ENCODE results near the gene FGA.
"Not testable (repeated sequence)": the region's sequence is repeated elsewhere in the genome, so short reads cannot be mapped to it uniquely, and the experiment has no call there.

The FGA gene

DNA sequence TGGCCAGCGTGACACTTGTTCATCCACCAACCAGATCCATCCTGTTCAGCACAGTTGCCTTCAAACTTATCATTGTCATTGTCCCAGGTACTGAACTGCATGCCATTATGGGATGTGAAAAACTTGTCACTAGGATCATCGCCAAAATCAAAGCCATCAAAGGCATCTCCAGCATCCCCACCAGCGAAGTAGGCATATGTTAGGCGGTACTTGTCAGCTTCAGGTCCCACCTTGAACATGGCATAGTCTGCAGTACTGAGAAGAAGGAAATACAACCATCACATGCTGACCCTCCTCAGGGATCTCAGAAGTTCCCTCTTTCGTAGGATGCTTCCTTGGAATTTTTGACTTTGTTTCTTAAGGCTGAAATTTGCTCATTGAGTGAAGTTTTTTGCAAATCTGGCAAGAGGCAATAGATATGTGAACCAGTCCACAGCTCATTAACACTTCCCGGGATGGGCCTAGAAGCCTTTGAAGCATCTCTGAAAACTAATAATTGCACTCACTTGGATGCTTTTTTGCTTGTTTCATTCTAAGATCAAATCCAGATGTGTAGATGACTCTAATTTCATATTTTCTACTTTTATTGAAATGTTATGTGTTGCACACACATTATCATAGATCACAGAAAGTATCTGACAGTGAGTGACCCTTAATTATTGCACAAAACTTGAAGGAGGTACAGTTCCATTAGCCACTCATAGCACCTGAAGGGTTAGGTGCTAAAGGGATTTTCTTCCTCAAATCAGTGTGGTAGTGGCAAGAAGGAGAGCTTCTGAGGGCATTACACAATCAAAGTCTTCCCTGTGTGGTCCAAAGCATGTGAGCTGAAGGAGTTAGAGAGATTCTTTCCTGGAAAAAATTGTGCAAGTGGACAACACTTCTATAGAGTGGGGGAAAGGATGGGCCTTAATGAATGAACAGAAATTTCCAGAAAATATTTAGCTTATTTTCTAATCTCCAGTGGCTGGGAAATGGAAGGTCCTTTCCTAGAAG is 16.5 kb upstream of the FGA start:
- DNase-seq (ENCODE audit: low spot score) = no peak

DNA sequence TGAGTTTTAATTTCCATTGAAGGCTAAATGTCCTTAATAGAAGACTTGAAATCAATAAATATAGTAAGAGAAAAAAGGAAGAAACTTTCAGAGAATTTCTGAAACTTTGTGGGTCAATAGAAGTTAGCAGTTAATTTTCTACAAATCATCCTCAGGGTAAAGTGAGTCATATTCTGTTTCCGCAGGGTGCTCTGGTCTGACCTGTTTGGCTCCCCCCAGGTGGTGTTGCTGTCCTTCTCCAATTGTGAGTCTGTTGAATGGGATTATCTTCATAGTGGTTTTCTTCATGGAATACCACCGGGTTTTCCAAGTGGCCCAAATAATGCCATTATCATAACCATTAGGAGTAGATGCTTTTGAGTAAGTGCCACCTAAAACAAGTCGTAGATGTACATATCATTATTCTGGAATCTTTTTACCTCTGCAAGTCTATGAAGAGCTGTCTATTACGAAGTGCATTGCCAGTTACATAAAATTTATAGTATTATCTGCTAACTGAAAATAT is 14.2 kb upstream of the FGA start:
- no peak for DNase-seq (ENCODE audit: low spot score)

DNA sequence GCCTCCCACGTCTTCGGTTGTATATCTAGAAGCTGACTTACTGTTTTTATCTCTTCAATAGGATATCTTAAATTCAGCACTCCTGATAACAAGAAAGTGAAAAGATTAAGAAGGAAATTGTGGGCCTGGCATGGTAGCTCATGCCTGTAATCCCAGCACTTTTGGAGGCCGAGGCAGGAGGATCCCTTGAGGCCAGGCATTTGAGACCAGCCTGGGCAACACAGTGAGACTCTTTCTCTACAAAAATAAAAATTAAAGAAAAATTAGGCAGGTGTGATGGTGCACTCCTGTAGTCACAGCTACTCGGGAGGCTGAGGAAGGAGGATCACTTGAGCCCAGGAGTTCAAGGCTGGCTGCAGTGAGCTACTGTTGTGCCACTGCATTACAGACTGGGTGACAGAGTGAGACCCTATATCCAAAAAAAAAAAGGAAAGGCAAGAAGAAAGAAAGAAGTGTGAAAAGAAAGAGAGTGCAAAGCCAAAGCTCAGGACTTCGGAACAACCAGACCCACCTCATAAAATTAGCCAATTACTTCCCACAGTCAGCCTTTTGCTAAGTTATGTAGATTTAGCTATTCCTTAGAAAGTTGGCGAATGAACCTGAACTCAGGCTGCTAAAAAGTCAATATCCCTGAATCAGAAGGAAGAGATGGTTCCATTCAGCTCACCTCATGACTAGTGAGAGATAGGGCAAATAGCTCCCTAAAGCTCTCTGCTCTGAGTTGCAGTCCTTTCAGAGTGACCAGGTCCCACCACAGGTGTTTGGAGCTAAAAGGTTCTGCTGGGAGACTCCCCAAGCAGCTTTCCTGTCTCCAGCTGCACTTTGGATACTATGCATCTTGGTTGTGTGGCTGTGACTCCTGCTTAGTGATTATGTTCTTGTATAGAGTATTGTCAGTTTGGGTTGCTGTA is 12.7 kb upstream of the FGA start:
- DNase-seq (ENCODE audit: low spot score) = no peak

DNA sequence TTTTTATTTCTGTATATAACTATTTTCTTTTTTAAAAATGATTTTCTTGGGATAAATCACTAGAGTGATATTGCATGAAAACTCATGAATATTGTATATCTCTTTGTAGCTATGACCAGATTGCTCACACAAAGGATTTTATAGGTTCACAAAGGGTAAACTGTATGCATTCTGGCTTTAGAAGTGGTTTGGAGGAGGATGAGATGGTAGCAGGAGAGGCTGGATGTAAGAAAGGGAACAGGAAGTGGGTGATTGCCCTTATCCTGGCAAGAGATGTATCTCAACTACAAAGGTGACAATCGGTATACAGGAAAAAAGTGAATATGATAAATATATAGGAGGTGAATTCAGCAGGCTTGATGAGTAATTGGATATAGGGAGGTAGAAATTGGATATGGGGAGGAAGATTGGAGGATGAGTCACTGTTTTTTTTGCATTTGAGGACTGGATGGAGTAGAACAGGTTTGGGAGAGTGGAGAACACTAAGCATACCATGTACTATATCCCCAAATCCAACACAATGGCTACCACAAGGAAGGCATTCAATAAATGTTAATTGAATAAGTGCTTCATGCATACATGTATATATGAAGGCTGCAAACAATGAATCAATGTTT is 12.0 kb upstream of the FGA start:
- no peak for DNase-seq (ENCODE audit: low spot score)

DNA sequence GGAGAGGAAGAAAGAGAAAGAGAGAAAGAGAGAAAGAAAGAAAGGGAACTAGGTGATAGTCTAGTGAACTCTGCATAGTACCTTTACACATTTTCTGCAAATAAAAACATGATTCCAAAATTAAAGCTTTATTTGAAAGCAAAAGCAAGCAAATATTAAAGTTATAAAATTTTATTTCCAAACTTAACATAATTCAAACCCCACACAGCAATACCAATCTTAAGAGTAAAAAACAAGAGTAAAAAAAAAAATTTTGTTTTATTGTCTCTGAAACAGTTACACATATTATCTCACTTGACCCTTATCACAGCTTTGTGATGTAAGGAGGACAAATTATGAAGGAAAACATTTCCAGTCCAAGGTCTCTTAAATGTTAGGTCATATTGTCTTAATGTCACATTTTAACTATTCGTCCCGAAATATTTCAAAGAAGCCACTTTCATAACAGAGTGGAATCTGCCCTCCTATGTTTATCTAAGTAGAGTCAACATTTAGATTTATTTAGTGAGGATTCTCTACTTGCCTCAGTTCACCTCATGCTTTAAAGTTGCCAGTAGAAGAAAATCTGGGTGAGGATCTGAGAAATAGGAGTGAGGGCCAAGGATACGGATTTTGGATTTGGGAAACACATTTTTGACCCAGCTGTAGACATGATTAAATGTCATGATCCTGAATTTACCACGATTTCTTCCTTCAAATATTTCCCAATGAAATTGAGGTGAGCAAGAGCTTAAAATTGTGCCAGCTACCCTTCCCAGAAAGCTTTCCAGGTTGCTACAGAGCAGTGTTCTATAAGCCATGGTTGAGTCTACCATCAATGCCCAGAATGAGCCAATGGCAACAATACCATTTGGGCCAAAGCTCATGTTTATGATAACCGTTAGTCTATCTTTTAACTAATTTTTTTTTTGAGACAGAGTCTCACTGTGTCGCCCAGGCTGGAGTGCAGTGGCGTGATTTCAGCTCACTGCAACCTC is 7.5 kb upstream of the FGA start:
- DNase-seq (ENCODE audit: low spot score) = no peak

DNA sequence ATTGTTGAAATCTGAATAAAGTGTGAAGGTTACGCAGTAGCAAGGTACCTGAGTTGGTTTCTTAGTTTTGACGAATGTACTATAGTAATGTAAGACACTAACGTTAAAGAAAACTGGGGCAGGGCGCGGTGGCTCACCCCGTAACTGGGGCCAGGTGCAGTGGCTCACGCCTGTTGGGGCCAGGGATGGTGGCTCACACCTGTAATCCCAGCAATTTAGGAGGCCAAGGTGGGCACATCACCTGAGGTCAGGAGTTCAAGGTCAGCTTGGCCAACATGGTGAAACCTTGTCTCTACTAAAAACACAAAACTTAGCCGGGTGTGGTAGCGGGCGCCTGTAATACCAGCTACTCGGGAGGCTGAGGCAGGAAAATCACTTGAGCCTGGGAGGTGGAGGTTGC is 6.7 kb upstream of the FGA start:
- not testable (repeated sequence) for DNase-seq (ENCODE audit: low spot score)

DNA sequence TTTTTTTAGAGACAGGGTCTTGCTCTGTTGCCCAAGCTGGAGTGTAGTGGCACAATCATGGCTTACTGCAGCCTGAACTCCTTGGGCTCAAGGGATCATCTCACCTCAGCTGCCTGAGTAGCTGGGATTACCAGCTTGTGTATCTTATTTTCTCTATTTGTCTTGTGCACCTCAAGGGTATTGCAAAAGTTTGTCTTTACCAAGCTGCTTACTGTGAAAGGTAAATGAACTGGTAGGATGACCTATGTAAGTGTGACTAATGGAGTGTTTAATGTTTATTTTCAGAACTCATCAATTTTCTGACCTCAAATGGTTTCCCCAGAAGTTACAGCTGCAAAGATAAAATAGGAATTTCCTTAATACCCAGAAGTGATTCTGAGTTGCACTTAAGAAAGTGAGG is 5.3 kb upstream of the FGA start:
- no peak for DNase-seq (ENCODE audit: low spot score)

DNA sequence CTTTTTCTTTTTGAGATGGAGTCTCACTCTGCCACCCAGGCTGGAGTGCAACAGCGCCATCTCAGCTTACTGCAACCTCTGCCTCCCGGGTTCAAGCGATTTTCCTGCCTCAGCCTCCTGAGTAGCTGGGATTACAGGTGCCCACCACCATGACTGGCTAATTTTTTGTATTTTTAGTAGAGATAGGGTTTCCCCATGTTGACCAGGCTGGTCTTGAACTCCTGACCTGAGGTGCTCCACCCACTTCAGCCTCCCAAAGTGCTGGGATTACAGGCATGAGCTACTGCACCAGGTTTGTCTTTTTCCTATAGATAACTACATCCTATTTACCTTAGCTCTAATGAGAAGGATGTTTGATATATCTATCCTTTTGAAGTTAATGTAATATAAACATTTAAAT is 3.8 kb upstream of the FGA start:
- not testable (repeated sequence) for DNase-seq (ENCODE audit: low spot score)

DNA sequence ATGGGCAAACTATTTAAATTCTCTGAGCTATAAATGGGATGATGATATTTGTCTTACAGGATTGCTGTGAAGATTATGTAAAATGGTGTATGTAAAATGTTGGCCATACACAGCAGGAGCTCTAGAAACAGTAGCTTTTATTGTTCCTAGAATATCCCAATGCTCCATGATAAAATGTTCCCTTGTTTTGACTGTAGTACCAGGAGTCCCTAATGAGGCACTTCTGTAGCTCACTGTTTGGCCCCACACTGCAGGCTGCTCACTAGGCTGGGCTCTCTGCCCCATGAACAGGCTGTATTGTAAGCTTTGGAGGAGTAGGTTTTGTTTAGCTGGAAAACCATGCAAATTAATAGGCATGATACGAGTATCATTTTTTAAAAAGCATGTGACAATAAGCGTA is 3.3 kb upstream of the FGA start:
- DNase-seq (ENCODE audit: low spot score) = no peak

DNA sequence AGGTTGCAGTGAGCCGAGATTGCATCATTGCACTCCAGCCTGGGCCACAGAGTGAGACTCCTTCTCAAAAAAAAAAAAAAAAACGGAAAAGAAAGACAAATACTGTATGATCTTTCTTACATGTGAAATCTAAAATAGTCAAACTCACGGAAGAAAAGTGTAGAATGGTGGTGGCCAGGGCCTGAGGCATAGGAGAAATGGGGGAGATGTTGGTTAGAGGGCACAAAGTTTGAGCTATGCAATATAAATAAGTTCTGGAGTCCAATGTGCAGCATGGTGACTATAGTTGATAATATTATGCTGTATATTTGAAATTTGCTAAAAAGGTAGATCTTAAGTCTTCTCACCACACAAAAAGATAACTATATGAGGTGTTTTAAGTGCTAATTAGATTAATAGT is 1.3 kb upstream of the FGA start:
- DNase-seq (ENCODE audit: low spot score) = no peak

DNA sequence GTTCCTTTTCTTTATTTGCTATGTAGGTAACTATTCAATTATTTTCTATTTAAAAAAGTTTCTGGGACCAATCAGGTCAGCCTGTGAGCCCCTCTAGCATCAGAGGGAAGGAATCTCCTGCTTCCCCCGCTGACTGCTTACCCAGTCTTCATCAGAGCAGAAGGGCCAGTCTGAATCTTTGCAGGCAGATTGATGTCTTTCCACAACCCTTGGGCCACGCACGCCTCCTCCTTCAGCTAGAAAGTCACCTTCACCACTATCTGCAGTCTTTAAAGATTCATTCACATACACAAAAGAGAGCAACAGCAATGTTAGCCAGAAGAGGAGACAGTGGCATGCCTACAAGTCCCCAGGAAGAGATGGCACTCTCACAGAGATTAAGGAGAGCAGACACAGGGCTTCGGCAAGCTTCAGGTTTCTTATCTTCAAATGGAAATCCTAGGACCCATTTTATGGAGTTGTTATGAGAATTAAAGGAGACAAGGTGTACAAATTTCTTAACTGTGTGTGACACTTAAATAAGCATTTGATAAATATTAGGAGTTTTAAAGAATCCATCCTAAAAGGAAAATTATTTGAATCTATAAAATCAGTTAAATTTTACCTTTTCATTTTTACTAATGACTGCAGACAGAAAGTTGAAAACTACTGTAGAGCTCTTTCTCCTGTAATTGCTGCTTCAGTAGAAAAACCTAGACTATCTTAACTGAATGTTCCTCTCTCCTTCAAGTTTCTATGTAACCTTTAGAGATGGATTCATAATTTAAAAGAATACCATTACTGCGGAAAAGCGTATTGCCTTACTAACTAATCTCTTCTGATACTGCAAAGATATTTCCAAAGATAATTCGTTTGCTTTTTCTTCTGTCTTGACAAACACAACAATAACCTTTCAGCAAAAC is 995 bp downstream of the FGA start:
- DNase-seq (ENCODE audit: low spot score) = no peak

DNA sequence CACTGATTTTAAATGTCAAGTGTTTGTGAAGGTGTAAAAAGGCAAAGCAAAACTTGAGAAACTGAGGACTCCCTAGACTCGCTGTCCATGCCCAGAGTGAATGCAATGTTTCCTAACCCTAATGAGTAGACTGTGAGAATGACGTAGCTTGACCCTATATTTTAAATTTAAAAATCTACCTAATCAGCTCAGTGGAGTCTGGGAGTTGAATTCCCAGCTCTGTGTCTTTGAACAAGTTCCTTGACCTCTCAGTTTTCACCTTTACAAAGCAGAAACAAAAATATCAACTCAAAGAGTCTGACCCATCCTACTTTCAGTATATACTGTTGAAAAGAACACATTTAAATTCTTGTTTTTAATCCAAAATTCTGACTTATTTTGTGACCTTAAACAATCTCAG is 2.3 kb downstream of the FGA start:
- no peak for DNase-seq (ENCODE audit: low spot score)

DNA sequence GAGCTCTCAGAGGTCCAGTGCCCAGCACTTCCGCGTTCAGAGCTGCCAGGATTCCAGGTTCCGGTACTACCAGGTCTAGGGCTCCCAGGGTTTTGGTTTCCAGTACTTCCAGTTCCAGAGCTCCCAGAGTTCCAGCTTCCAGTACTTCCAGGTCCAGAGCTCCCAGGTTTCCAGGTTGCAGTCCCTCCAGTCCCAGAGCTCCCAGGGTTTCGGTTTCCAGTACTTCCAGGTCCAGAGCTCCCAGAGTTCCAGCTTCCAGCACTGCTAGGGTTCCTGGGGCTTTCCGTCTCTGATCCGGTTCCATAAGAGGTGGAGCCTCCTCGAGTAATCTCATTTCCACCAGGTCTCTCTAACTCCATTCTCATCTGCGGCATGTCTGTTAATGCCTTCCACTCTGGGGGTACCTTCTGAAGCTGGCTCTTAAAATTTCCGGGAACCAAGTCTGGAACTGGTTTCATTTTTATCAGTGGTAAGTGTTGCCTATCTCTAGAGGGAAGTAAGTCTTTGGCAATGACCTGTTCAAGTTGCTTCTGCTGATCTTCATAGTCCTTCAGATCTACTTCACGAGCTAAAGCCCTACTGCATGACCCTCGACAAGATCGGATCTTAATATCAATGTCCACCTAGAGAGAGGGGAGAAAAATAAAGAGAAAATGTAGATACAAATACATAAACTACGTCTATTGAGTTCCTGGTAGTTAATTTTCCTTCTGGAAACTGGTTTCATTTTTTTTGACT is 4.1 kb downstream of the FGA start:
- no peak for DNase-seq (ENCODE audit: low spot score)

DNA sequence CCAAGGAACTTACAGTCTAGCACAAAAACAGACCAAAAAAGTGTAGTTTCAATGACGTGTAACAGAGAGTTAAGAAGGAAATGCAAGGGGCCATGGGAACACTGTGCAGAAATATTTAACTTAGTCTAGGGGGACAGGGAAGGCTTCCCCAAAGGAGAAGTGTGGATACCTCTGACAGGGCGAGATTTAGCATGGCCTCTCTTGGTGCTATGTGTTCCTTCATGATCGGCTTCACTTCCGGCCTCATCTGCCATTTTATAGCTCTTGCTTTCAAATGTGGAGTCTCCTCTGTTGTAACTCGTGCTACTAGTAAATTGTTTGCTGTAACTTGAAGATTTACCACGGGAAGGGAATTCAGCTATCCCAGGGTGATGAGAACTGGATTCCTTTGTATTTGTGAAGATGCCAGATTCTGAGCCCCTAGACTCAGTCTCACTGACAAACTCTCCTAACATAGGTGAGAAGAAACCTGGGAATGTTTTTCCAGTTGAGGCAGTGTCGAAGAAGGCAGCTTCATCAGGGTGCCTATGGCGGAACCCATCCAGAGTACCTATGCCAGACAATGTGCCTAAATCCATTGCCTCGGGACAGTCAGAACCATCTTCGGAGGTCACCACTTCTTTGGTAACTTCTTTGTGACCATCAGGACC is 5.0 kb downstream of the FGA start:
- DNase-seq (ENCODE audit: low spot score) = no peak

DNA sequence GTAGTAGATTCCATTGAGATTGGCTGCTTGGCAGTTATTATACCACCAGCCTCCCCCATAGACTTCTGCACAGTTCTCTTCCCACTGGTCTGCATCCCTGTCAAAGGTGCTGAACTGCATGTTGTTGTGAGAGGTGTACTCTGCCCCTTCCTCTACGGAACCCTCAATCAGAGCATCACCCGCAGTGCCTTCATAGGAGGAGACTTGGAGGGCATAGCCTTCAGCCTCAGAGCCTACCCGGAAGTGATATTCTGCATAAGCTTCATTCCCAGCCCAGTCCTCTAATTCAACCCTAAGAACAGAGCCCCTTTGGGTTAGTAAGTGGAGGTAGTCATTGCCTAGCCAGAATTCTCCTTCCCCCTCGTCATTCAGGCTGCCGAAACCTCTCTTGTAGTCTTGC is 6.3 kb downstream of the FGA start:
- no peak for DNase-seq (ENCODE audit: low spot score)

DNA sequence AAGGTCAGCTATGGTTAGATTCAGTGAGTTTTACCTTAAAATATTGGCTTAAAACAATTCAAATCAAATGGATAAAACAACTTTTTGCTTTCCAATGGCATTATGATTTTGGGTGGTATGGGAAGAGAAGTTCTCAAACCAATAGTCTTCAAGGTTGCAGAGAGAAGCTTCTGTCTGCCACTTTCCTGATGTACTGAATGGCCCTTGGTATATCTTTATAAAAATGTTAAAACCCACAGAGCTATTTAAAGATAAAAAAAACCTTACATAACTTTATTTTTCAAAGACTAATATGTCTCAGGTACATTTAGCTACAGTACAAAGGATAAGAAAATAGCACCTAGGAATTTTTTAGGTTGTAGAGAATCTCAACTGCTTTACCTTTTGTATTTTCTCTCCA is 6.9 kb downstream of the FGA start:
- no peak for DNase-seq (ENCODE audit: low spot score)

DNA sequence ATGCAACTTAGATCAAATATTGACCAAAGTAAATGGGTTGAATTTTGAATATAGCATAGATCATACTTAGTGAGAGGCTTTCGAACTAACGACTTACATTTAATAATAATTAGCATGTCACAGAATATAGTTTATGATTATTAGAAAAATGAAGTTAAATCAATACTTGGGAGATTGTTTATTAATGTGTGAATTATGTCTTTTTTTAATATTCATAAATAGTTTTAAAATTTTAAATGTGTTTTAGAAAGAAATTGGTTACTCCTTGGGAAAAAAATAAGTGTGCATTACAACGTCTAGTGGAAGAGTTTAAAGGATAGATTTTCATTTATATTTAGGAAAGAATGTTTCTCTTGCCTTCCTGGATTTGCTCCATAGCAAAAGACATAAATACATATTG is 7.3 kb downstream of the FGA start:
- no peak for DNase-seq (ENCODE audit: low spot score)

DNA sequence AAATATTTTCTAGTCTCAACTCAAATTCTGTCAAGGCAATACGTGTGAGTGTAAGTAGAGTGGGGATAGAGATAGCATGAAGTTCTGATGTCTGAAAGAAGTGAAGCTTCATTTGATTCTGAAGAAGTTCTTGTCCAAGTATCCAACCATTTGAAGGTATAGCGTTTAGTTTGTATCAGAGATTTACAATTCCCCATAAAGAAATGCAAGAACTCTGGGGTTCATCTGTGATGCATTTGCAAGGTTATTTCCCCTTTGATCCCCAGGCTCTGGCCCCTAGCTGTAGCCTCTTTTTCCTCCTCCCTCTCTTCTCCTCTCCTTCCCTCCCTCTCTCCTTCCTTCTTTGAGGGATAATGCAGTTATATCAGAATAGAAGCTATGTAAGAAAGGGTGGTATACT is 7.8 kb downstream of the FGA start:
- DNase-seq (ENCODE audit: low spot score) = no peak

DNA sequence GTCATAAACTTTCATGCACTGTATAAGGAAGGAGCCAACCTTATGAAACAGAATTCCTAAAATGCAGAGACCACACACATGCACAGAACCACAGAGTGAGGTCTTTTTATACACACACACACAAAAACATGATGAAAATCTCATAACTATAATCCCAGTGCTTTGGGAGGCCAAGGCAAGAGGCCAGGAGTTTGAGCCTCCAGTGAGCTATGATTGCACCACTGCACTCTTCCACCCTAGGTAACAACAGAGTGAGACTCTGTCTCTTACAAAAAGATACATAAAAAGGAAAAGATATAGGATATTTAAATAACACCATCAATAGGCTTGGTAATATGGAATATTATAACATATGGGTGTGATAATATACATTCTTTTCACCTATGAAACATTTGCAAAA is 10.6 kb downstream of the FGA start:
- DNase-seq (ENCODE audit: low spot score) = no peak
